Bronchial epithelial cell (primary cell): ENCODE measurements around the gene BTRC. TPM values are rescaled to one million over a fixed set of nuclear protein-coding genes. Genes with fewer than 3 reads are reported as not detected.

Source experiments
- DNase-seq: peaks from one replicate; pipeline ENCODE4 v3.0.0-alpha.2; 2010; ENCODE audit warnings: low read depth
- FAIRE-seq: peaks from 2 replicates; lab custom pipeline; 2011; peaks lifted over from hg19 to GRCh38; lab: Jason Lieb, UNC
- H3K27me3 ChIP-seq: 2 replicates; pipeline ENCODE4 v1.5.1; 2011; ENCODE audit warnings: low read length; ENCODE audit not compliant: control insufficient read depth, insufficient read depth
- H3K36me3 ChIP-seq: 2 replicates; pipeline ENCODE4 v1.5.1; 2011; ENCODE audit warnings: low read length; ENCODE audit not compliant: control insufficient read depth, insufficient read depth
- H3K4me3 ChIP-seq: 2 replicates; pipeline ENCODE4 v1.5.1; 2011; ENCODE audit warnings: mild to moderate bottlenecking, low read depth, low read length, control low read depth
- total RNA-seq: library from RNA; depleted of rRNA; stranded (reverse); fragments of >200 nt; gene quantifications from 2 replicates; pipeline ENCODE4 v1.2.1, GENCODE V29; 2014
- TF ChIP-seq, protein P1 (sequence below): IDR thresholded peaks from 2 replicates; pipeline ENCODE4 v1.5.1; 2011; ENCODE audit warnings: mild to moderate bottlenecking, moderate library complexity, low read length, control low read depth, inconsistent platforms; ENCODE audit not compliant: insufficient read depth, severe bottlenecking

BTRC gene
- total RNA-seq, 1 donor from 2014 or later: 6.8 TPM

DNA sequence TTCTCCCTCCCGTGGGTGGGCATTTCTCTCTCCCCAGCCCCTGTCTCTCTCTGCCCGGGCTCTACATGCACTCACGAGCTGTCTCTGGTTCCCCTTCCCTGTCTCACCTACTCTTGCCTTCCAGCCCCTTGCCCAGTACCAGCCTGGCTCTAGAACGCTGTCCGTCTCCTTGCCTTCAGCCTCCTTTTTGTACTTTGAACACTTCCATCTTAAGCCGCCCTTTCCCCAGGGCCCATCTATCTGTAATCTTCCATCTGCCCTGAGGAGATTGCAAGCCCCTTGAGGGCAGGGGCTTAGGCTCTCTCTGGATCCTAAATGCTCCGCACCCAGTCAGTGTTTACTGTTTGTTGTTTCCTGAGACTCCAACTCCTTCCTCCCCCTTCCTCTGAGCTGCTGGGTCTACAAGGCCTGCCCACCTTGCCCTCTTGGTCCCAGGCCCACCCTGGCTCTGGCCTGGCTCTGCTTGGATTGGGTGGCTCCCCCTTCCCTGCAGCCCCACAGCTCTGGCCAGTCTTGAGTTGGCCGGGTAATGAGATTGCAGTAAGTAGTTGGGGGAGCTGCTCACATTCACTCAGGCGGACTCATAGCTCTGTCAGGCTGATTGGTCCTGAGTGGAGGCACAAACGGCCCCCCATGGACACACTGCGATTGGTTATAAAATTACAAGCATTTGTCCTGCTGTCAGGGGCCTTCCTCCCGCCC lies 205.8 kb downstream of the BTRC start:
- DNase-seq: no peak
- FAIRE-seq: no peak
- H3K27me3 ChIP-seq: peaks cover 3% of the 10 kb centered on the region
- no peak overlapping the region for H3K4me3 ChIP-seq
- TF ChIP-seq, protein P1, sequence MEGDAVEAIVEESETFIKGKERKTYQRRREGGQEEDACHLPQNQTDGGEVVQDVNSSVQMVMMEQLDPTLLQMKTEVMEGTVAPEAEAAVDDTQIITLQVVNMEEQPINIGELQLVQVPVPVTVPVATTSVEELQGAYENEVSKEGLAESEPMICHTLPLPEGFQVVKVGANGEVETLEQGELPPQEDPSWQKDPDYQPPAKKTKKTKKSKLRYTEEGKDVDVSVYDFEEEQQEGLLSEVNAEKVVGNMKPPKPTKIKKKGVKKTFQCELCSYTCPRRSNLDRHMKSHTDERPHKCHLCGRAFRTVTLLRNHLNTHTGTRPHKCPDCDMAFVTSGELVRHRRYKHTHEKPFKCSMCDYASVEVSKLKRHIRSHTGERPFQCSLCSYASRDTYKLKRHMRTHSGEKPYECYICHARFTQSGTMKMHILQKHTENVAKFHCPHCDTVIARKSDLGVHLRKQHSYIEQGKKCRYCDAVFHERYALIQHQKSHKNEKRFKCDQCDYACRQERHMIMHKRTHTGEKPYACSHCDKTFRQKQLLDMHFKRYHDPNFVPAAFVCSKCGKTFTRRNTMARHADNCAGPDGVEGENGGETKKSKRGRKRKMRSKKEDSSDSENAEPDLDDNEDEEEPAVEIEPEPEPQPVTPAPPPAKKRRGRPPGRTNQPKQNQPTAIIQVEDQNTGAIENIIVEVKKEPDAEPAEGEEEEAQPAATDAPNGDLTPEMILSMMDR: no peak
- no peaks in the 10 kb centered on the region for H3K36me3 ChIP-seq

GRCh38 chr10:101560298-101561067 lies 206.5 kb downstream of the BTRC start:
- Histone ChIP-seq H3K27me3 (peaks cover 8% of the 10 kb centered on the region), H3K4me3 (no peak overlapping the region), H3K36me3 (no peaks in the 10 kb centered on the region)
- DNase-seq (no peak), FAIRE-seq (no peak)
- TF ChIP-seq, protein P1: no peak

- FAIRE-seq (no peak), DNase-seq (no peak)
- no peak overlapping the region for H3K4me3 ChIP-seq
- TF ChIP-seq, protein P1: no peak
- peaks cover 12% of the 10 kb centered on the region for H3K27me3 ChIP-seq
- no peaks in the 10 kb centered on the region for H3K36me3 ChIP-seq
Measured at GRCh38 chr10:101561068-101561915, 207.3 kb downstream of the BTRC start.

- TF ChIP-seq, protein P1: no peak
- FAIRE-seq (no peak), DNase-seq (no peak)
- Histone ChIP-seq H3K4me3 (no peak overlapping the region), H3K27me3 (peaks cover 18% of the 10 kb centered on the region), H3K36me3 (no peaks in the 10 kb centered on the region)
Measured at GRCh38 chr10:101562231-101562630, 208.3 kb downstream of the BTRC start.

GRCh38 chr10:101563007-101563406 lies 209.0 kb downstream of the BTRC start:
- DNase-seq (no peak), FAIRE-seq (no peak)
- TF ChIP-seq, protein P1: no peak
- H3K27me3 ChIP-seq: peaks cover 21% of the 10 kb centered on the region
- no peaks in the 10 kb centered on the region for H3K36me3 ChIP-seq
- no peak overlapping the region for H3K4me3 ChIP-seq
